ENCODE results near the gene CLDN11. TPM values are rescaled to one million over a fixed set of nuclear protein-coding genes. Genes with fewer than 3 reads are reported as not detected.

CLDN11 gene
- total and polyA plus RNA-seq, 5 donors: 7.5 to 13.7 (median 11.3) TPM

- Histone ChIP-seq H3K9me3 (ENCODE audit: control insufficient read depth, low read length) (no peaks in the 10 kb centered on the region), H3K27ac (ENCODE audit: low read length) (no peak overlapping the region), H3K4me3 (ENCODE audit: low read length) (no peak overlapping the region), H3K27me3 (ENCODE audit: control insufficient read depth, insufficient read depth) (no peaks in the 10 kb centered on the region), H3K4me1 (ENCODE audit: control insufficient read depth, insufficient read depth, low read length) (no peaks in the 10 kb centered on the region)
- intact Hi-C loops (cut with DNase I): no loop called here
- ATAC-seq (no peak), DNase-seq (no peak)
Observed at GRCh38 chr3:170442947-170443346, 24.3 kb downstream of the CLDN11 start.

GRCh38 chr3:170443457-170443856 is 24.8 kb downstream of the CLDN11 start:
- H3K4me1 ChIP-seq (ENCODE audit: control insufficient read depth, insufficient read depth, low read length): no peaks in the 10 kb centered on the region
- H3K9me3 ChIP-seq (ENCODE audit: control insufficient read depth, low read length): no peaks in the 10 kb centered on the region
- H3K27ac ChIP-seq (ENCODE audit: low read length): no peak overlapping the region
- H3K4me3 ChIP-seq (ENCODE audit: low read length): no peak overlapping the region
- no peaks in the 10 kb centered on the region for H3K27me3 ChIP-seq (ENCODE audit: control insufficient read depth, insufficient read depth)
- intact Hi-C loops (cut with DNase I): no loop called here
- DNase-seq (no peak), ATAC-seq (no peak)

DNA sequence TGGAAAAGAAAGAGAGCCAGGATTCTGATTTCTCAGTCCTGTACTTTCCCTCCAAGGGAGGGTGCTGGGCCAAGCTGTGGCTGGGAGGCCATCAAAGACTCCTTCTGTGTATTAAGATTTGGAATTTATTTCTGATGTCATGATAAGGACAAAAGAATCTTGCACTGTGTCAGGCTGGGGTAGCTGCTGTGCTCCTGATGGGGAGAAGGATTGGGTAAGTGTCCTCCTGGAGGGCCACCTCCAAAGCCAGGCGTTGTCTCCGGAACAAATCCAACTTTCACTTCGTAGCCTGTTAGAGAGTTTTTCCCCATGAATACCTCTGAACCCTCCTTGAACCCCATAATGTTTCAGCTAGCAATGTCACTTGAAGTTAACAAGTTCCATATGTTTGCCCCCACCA is 29.9 kb downstream of the CLDN11 start:
- 85% methylated on average over 3 of the region's 3 CpGs for WGBS
- H3K9me3 ChIP-seq (ENCODE audit: control insufficient read depth, low read length): no peaks in the 10 kb centered on the region
- ATAC-seq: peak in 1 of 2 donors; percentile 19
- intact Hi-C loops (cut with DNase I): no loop called here
- H3K27ac ChIP-seq (ENCODE audit: low read length): no peak overlapping the region
- no peaks in the 10 kb centered on the region for H3K27me3 ChIP-seq (ENCODE audit: control insufficient read depth, insufficient read depth)
- H3K4me1 ChIP-seq (ENCODE audit: control insufficient read depth, insufficient read depth, low read length): no peaks in the 10 kb centered on the region
- H3K4me3 ChIP-seq (ENCODE audit: low read length): no peak overlapping the region
- no peak for DNase-seq

GRCh38 chr3:170450039-170450438 is 31.4 kb downstream of the CLDN11 start:
- DNase-seq (no peak), ATAC-seq (no peak)
- 97% methylated on average over 2 of the region's 2 CpGs for WGBS

DNA sequence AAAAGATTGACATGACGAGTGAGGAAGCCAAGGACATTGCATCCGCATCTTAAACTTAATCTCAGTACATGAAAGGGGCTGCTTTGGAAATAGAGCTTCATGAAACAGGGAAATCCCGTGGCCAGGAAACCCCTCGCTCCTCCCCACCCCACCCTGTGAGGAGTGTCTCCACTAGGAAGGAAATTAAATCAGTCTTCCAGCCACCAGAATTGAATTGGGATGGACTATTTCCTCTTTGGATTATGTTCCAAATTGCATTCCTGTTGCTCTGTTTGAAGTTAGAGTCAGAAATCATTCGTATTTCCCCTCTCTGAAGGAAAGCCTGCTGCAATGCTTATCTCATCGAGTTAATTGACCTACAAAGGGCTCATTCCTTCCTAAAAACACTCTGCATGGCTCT is 35.8 kb downstream of the CLDN11 start:
- ATAC-seq: peak; percentile 56 to 90
- H3K27me3 ChIP-seq (ENCODE audit: control insufficient read depth, insufficient read depth): no peaks in the 10 kb centered on the region
- H3K4me3 ChIP-seq (ENCODE audit: low read length): no peak overlapping the region
- peak in 1 of 3 donors; percentile 26 for DNase-seq
- WGBS: 48% methylated on average over 6 of the region's 6 CpGs
- intact Hi-C loops (cut with DNase I): no loop called here
- H3K4me1 ChIP-seq (ENCODE audit: control insufficient read depth, insufficient read depth, low read length): no peaks in the 10 kb centered on the region
- H3K27ac ChIP-seq (ENCODE audit: low read length): no peak overlapping the region
- H3K9me3 ChIP-seq (ENCODE audit: control insufficient read depth, low read length): no peaks in the 10 kb centered on the region

More at GRCh38 chr3:170450039-170450438, 31.4 kb downstream of the CLDN11 start:
- Histone ChIP-seq H3K9me3 (ENCODE audit: control insufficient read depth, low read length) (no peaks in the 10 kb centered on the region), H3K4me1 (ENCODE audit: control insufficient read depth, insufficient read depth, low read length) (no peaks in the 10 kb centered on the region), H3K4me3 (ENCODE audit: low read length) (no peak overlapping the region), H3K27me3 (ENCODE audit: control insufficient read depth, insufficient read depth) (no peaks in the 10 kb centered on the region), H3K27ac (ENCODE audit: low read length) (no peak overlapping the region)
- intact Hi-C loops (cut with DNase I): no loop called here

GRCh38 chr3:170458285-170458684 is 39.6 kb downstream of the CLDN11 start:
- no peaks in the 10 kb centered on the region for H3K9me3 ChIP-seq (ENCODE audit: control insufficient read depth, low read length)
- intact Hi-C loops (cut with DNase I): no loop called here
- no peak overlapping the region for H3K27ac ChIP-seq (ENCODE audit: low read length)
- no peaks in the 10 kb centered on the region for H3K4me1 ChIP-seq (ENCODE audit: control insufficient read depth, insufficient read depth, low read length)
- H3K27me3 ChIP-seq (ENCODE audit: control insufficient read depth, insufficient read depth): no peaks in the 10 kb centered on the region
- no peak for DNase-seq
- no peak for ATAC-seq
- H3K4me3 ChIP-seq (ENCODE audit: low read length): no peak overlapping the region
- 45% methylated on average over 4 of the region's 4 CpGs for WGBS

DNA sequence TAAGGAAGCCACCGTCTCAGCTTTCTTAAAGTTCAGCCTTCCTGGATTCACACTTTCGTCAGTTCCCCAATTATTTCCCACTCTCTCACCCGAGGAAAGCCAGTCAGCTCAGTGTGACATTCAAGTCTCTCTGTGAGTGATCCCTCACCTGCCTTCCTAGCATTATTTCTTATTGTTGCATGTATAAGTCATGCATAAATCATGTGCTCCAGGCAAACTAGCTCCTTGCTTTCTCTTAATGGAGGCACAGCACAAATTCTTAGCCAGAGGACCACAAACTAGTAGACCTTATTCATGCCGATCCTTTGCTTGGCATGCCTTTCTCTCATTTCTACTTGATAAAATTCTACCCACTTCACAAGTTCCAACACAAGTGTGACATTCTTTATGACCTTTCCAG is 44.3 kb downstream of the CLDN11 start:
- H3K4me1 ChIP-seq (ENCODE audit: control insufficient read depth, insufficient read depth, low read length): no peaks in the 10 kb centered on the region

GRCh38 chr3:170465955-170466354 is 47.3 kb downstream of the CLDN11 start:
- DNase-seq (no peak), ATAC-seq (no peak)
- Histone ChIP-seq H3K9me3 (ENCODE audit: control insufficient read depth, low read length) (no peaks in the 10 kb centered on the region), H3K4me3 (ENCODE audit: low read length) (no peak overlapping the region), H3K27me3 (ENCODE audit: control insufficient read depth, insufficient read depth) (no peaks in the 10 kb centered on the region), H3K27ac (ENCODE audit: low read length) (no peak overlapping the region), H3K4me1 (ENCODE audit: control insufficient read depth, insufficient read depth, low read length) (no peaks in the 10 kb centered on the region)
- intact Hi-C loops (cut with DNase I): no loop called here
- 73% methylated on average over 3 of the region's 3 CpGs for WGBS

More for the DNA sequence above, 44.3 kb downstream of the CLDN11 start:
- H3K4me3 ChIP-seq (ENCODE audit: low read length): no peak overlapping the region
- no peak for ATAC-seq
- no peak for DNase-seq
- intact Hi-C loops (cut with DNase I): no loop called here
- H3K27ac ChIP-seq (ENCODE audit: low read length): no peak overlapping the region
- no peaks in the 10 kb centered on the region for H3K9me3 ChIP-seq (ENCODE audit: control insufficient read depth, low read length)
- H3K27me3 ChIP-seq (ENCODE audit: control insufficient read depth, insufficient read depth): no peaks in the 10 kb centered on the region
- 68% methylated on average over 4 of the region's 4 CpGs for WGBS

DNA sequence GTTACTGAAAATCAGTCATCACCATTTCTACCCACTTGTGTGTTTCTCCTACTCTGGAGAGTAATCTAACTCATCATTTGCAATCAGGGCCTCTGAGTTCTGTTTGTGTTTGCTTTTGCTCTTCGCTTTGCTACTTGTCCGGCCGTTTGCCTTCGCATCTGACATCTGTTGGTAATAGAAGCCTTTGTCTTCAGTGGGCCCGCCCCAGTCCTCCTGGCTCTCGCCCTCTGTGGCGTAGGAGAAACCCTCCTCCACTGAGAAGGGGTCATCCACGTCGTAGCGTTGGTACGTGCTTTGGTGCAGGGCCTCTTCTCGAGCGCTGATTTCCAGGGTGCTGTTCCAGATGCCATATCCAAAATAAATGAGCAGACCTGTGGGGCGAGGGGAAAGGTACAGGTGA is 48.3 kb downstream of the CLDN11 start:
- H3K4me3 ChIP-seq (ENCODE audit: low read length): no peak overlapping the region
- no peak overlapping the region for H3K27ac ChIP-seq (ENCODE audit: low read length)
- no peaks in the 10 kb centered on the region for H3K27me3 ChIP-seq (ENCODE audit: control insufficient read depth, insufficient read depth)
- no peaks in the 10 kb centered on the region for H3K4me1 ChIP-seq (ENCODE audit: control insufficient read depth, insufficient read depth, low read length)
- intact Hi-C loops (cut with DNase I): no loop called here
- 79% methylated on average over 14 of the region's 14 CpGs for WGBS
- H3K9me3 ChIP-seq (ENCODE audit: control insufficient read depth, low read length): no peaks in the 10 kb centered on the region
- DNase-seq: peak in 1 of 3 donors; percentile 27
- no peak for ATAC-seq

GRCh38 chr3:170467571-170468147 is 49.0 kb downstream of the CLDN11 start:
- intact Hi-C loops (cut with DNase I): no loop called here
- Histone ChIP-seq H3K27ac (ENCODE audit: low read length) (no peak overlapping the region), H3K27me3 (ENCODE audit: control insufficient read depth, insufficient read depth) (no peaks in the 10 kb centered on the region), H3K4me3 (ENCODE audit: low read length) (no peak overlapping the region), H3K9me3 (ENCODE audit: control insufficient read depth, low read length) (no peaks in the 10 kb centered on the region), H3K4me1 (ENCODE audit: control insufficient read depth, insufficient read depth, low read length) (no peaks in the 10 kb centered on the region)
- no peak for ATAC-seq
- DNase-seq: no peak
- WGBS: 57% methylated on average over 7 of the region's 7 CpGs

DNA sequence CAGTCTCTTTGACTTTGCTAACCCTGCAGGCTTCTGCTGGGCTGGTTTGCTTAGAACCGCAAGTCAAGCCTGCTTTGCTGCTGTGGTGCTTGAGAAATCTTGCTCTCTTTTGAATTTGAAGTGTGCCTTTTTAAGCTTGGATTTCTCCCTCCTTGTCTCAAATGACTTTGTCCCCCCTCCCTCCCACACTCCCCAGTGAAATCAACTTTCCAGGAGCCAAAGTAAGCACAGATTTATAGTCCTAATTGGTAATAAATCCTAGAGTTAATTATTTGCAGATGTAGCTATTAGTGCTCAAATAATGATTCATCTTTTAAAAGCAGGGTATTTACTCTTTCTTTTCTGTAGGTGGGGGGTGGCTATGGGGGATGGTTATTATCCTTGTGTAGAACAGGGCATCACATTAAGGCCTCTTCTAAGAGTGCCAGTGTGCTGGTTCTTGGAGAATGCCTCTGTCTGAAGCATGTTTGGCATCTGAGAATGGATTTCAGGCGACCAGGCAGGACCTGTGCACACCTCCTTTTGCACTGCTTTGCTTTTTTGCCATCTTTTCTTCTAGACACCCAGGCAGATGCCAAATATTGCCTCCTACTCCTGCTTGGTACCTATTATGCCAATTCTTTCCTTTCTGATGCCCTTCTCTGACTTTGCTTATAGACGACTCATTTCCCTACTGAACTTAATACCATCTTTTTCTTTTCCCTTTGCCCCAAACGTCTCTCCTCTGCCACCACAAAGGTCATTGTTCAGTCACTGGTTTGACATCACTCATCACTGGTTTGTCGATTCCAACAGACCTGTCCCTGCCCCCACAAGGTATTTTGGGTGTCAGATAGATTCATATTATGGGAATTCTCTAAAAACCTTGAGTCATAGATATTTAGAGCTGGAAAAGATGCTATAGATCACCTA is 50.7 kb downstream of the CLDN11 start:
- ATAC-seq: no peak
- no peaks in the 10 kb centered on the region for H3K4me1 ChIP-seq (ENCODE audit: control insufficient read depth, insufficient read depth, low read length)
- WGBS: 64% methylated on average over 5 of the region's 5 CpGs

More for the DNA sequence above, 50.7 kb downstream of the CLDN11 start:
- Histone ChIP-seq H3K27me3 (ENCODE audit: control insufficient read depth, insufficient read depth) (no peaks in the 10 kb centered on the region), H3K27ac (ENCODE audit: low read length) (no peak overlapping the region), H3K9me3 (ENCODE audit: control insufficient read depth, low read length) (no peaks in the 10 kb centered on the region), H3K4me3 (ENCODE audit: low read length) (no peak overlapping the region)
- no peak for DNase-seq
- intact Hi-C loops (cut with DNase I): no loop called here

Data from right cardiac atrium (tissue), 5 donors.